Gastroesophageal sphincter (tissue), 3 donors: ENCODE data around the gene ZNF429.

Experiments
- CTCF ChIP-seq, 4 experiments: fragments of 200-600 bp in 2 of 4; fragments of 450-650 bp in 2 of 4; sonication (generic) in 1 of 4; IDR thresholded peaks; one replicate each; pipeline ENCODE4 v1.5.1; 2017 to 2019; ENCODE audit warnings: antibody characterized with exemption in 4 of 4, mild to moderate bottlenecking in 2 of 4, moderate library complexity in 2 of 4
- POLR2AphosphoS5 ChIP-seq: sonication (generic); formaldehyde crosslinking; IDR thresholded peaks from one replicate; pipeline ENCODE4 v1.6.1; 2017; ENCODE audit warnings: antibody characterized with exemption

- TF ChIP-seq CTCF (IDR thresholded peaks at IDR 0.05) (no peak), POLR2AphosphoS5 (no peak)
Measured at GRCh38 chr19:21484631-21485030, 20.8 kb upstream of the ZNF429 start.
